GM21529 (cell line): ENCODE results near the gene ANKRD60.

Source experiments
- ATAC-seq: cut with Tn5 transposase; IDR thresholded peaks from one replicate; pipeline ENCODE4 v1.9.1; 2021; ENCODE audit not compliant: unreplicated experiment

ANKRD60 gene, protein sequence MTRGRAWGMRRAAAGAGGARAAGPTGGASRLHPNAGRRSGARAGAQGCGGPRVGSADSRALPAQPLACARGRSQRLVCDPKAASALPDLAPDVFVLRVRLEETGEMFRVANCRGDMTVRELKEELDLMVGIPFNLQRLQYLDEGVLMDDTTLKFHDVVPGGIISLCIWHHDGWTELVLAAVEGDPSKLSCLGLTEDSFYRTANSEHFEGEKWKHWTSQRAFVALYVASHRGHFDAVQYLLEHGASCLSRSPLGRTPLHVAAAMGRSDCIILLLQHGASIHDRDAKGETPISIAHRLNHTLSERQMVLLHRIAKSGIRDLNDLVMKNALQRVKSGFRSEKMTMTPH

GRCh38 chr20:58228484-58229197, at the start of gene ANKRD60:
Gene ANKRD60, minus strand, starts transcription at chr20:58228653. Its CDS starts 0 bp downstream, at chr20:58228653.
- no peak for ATAC-seq

GRCh38 chr20:58277578-58278472, 49.4 kb upstream of the ANKRD60 start:
- no peak for ATAC-seq

- ATAC-seq, result no peak
Measured at GRCh38 chr20:58277107-58277506, 48.7 kb upstream of the ANKRD60 start.

DNA sequence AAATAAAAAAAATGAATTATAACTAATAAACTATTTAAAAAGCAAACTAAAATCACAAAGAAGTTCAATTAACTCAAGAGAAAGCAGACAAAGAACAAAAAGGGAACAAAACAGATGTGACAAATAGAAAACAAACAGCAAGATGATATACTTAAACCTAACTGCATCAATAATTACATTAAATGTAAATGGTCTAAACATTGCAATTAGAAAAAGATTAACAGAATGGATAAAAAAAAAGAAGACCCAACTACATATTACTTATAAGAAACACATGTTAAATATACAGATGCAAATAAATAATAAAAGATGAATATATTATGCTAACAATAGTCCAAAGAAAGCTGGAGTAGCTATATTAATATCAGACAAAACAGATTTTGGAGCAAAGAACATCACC, 45.9 kb upstream of the ANKRD60 start:
- no peak for ATAC-seq

DNA sequence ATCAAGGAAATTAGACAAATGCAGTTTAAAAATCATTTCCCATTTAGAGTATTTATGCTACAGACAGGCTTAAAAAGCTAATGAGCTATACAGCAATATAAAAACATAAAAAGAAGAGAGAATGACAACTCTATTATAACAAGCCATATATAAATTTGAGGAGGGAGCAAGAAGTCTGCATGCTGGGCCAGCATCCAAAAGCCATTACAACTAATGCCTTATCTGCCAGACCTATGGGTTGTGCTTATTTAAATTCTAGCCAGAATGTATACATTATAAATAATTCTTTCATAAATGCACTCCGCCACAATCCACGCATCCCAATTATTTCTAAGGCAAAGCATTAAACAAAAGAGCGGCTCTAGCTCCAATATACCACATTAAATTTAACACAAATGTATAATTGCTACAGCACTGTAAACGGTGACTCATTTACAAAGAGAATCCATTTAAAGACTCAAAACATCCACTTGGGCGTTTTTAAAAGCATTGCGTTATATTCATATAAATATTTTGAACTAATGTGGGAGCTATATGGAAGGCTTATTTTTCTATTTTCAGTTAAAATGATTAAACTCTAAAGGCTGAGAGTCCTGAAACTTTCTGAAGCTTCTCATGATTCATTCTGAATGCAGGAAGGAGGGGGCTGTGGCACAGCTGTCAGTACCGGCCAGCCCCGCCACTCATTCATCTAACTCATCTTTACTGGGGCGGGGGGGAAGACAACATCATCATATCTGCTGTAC, 43.3 kb upstream of the ANKRD60 start:
- no peak for ATAC-seq

GRCh38 chr20:58268936-58269619, 40.6 kb upstream of the ANKRD60 start:
- no peak for ATAC-seq

- ATAC-seq, result no peak
Measured at GRCh38 chr20:58268421-58268821, 40.0 kb upstream of the ANKRD60 start.

- ATAC-seq, result no peak
Measured at GRCh38 chr20:58267389-58268215, 39.1 kb upstream of the ANKRD60 start.

GRCh38 chr20:58264271-58264670, 35.8 kb upstream of the ANKRD60 start:
- no peak for ATAC-seq

DNA sequence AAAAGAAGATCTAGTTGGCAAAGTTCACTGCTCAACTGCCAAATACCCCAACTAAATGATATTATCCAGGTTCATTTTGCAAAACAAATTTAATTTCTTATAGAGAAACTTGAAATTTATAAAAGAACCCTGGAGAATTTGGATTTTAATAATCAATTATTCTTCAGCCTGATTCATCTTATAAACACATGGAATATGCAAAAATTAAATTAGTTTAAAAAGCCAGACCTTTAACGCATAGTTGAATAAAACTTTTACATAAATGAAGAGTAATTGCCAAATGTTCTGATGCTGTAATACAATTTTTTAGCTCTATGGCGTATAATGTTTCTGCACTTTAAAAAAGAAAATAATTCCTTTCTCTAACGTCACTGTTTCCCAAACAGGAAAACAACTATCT, 33.2 kb upstream of the ANKRD60 start:
- ATAC-seq, result no peak

- no peak for ATAC-seq
Measured at GRCh38 chr20:58260006-58260405, 31.6 kb upstream of the ANKRD60 start.

DNA sequence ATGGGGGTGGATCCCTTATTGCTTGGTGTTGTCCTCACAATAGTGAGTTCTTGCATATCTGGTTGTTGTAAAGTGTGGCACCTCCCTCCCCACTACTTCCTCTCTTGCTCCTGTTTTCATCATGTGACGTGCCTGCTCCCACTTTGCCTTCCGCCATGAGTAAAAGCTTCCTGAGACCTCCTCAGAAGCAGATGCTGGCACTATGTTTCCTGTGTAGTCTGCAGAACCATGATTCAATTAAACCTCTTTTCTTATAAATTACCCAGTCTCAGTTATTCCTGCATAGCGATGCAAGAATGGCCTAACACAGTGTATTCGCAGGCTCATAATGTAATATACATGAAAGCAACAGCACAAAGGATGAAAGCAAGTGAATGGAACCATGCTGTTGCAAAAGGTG, 28.4 kb upstream of the ANKRD60 start:
- ATAC-seq, result no peak

- ATAC-seq, result no peak
Measured at GRCh38 chr20:58256307-58256706, 27.9 kb upstream of the ANKRD60 start.

- ATAC-seq, result no peak
Measured at GRCh38 chr20:58254890-58255289, 26.4 kb upstream of the ANKRD60 start.

GRCh38 chr20:58251979-58252591, 23.6 kb upstream of the ANKRD60 start:
- no peak for ATAC-seq

- no peak for ATAC-seq
Measured at GRCh38 chr20:58251348-58251978, 23.0 kb upstream of the ANKRD60 start.

- ATAC-seq, result no peak
Measured at GRCh38 chr20:58246346-58246745, 17.9 kb upstream of the ANKRD60 start.

DNA sequence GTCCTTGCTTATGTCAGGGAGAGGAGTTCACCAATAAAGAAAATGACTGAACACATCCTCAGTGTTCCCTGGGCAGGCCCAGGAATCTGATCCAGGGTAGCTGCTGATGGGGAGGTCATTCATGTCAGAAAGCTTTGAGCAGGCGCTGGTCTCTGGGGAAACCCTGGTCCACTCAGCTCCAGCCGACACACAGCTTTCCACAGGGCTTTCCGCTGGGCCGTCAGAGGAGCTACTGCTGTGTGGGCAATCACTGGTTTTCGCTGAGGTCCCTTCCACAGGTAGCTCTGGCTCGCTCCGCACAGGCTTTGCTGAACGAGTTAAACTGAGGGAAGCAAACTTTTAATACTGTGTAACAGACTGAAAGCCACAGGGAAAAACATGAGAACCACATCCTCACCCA, 17.5 kb upstream of the ANKRD60 start:
- no peak for ATAC-seq
